PC-3 (cell line): ENCODE results near the gene KCNT1. TPM values are rescaled to one million over a fixed set of nuclear protein-coding genes. Genes with fewer than 3 reads are reported as not detected.

Experiments used
- ATAC-seq: fragments of 200-7000 bp; cut with Tn5 transposase; 2 replicates; pipeline ENCODE4 v1.9.1; 2020; ENCODE audit warnings: mild to moderate bottlenecking, moderate library complexity
- BruUV-seq: library from RNA; stranded (reverse); fragments of 400-500 nt; replicated peaks from 2 replicates; lab custom pipeline; 2021; lab: Mats Ljungman, UMichigan
- CTCF ChIA-PET: fragments of 300-600 bp; sonication (Branson Sonifier 250); formaldehyde crosslinking; loops from one replicate; lab custom pipeline; 2022; ENCODE audit warnings: antibody characterized with exemption; lab: Charles Lee
- POLR2A ChIA-PET: fragments of 300-600 bp; sonication (Branson Sonifier 250); formaldehyde crosslinking; loops from one replicate; lab custom pipeline; 2022; ENCODE audit warnings: antibody characterized with exemption; ENCODE audit not compliant: unreplicated experiment; lab: Charles Lee
- DNase-seq: peaks from one replicate; pipeline ENCODE4 v3.0.0-alpha.2; 2015
- H2AFZ ChIP-seq: fragments of 300-600 bp; sonication (generic); 2 replicates; pipeline ENCODE4 v1.6.0; 2016; ENCODE audit warnings: antibody characterized with exemption, low read length
- H3F3A ChIP-seq: fragments of 300-600 bp; sonication (generic); one replicate; pipeline ENCODE4 v1.6.0; 2017; ENCODE audit warnings: antibody characterized with exemption, low read length, control low read depth, mild to moderate bottlenecking; ENCODE audit not compliant: unreplicated experiment
- H3K27ac ChIP-seq: fragments of 300-600 bp; sonication (generic); 2 replicates; pipeline ENCODE4 v1.5.1; 2016; ENCODE audit warnings: mild to moderate bottlenecking, low read length
- H3K27me3 ChIP-seq: fragments of 300-600 bp; sonication (generic); 2 replicates; pipeline ENCODE4 v1.6.1; 2016; ENCODE audit warnings: low read length, mixed read lengths
- H3K36me3 ChIP-seq: fragments of 300-600 bp; sonication (generic); 2 replicates; pipeline ENCODE4 v1.6.1; 2016; ENCODE audit warnings: low read depth, mixed run types, low read length, mixed read lengths
- H3K4me1 ChIP-seq: fragments of 300-600 bp; sonication (generic); 2 replicates; pipeline ENCODE4 v1.5.1; 2016; ENCODE audit warnings: low read length; ENCODE audit not compliant: insufficient read depth
- H3K4me2 ChIP-seq: fragments of 300-600 bp; sonication (generic); 2 replicates; pipeline ENCODE4 v1.6.0; 2016; ENCODE audit warnings: low read length
- H3K4me3 ChIP-seq: fragments of 300-600 bp; sonication (generic); 2 replicates; pipeline ENCODE4 v1.5.1; 2016; ENCODE audit warnings: mild to moderate bottlenecking, low read length, mixed read lengths
- H3K79me2 ChIP-seq: fragments of 300-600 bp; sonication (generic); 2 replicates; pipeline ENCODE4 v1.6.1; 2017; ENCODE audit warnings: low read length, mixed read lengths
- H3K9ac ChIP-seq: fragments of 300-600 bp; sonication (generic); 2 replicates; pipeline ENCODE4 v1.6.0; 2016; ENCODE audit warnings: mild to moderate bottlenecking, low read length
- H3K9me2 ChIP-seq: fragments of 300-600 bp; sonication (generic); replicated peaks from 2 replicates; pipeline ENCODE4 v1.6.1; 2016; ENCODE audit warnings: mixed run types, low read length, mixed read lengths
- H3K9me3 ChIP-seq: fragments of 300-600 bp; sonication (generic); 2 replicates; pipeline ENCODE4 v1.6.1; 2016; ENCODE audit warnings: low read length, mixed read lengths
- H4K20me1 ChIP-seq: fragments of 300-600 bp; sonication (generic); 2 replicates; pipeline ENCODE4 v1.6.1; 2016; ENCODE audit warnings: low read length, mixed read lengths
- EZH2 ChIP-seq: fragments of 300-600 bp; sonication (generic); IDR thresholded peaks from one replicate; pipeline ENCODE4 v1.6.1; 2017; ENCODE audit warnings: antibody characterized with exemption, mild to moderate bottlenecking, low read length; ENCODE audit not compliant: unreplicated experiment
- EZH2phosphoT487 ChIP-seq: fragments of 300-600 bp; sonication (generic); IDR thresholded peaks from 2 replicates; pipeline ENCODE4 v1.6.1; 2018; ENCODE audit warnings: mild to moderate bottlenecking, antibody characterized with exemption, low read length, borderline replicate concordance
- intact Hi-C: fragments of 100-400 bp; cut with micrococcal nuclease; formaldehyde crosslinking; loops from 2 replicates; pipeline ENCODE4 v1.9.0; 2023
- total RNA-seq: library from RNA; depleted of rRNA; stranded (reverse); fragments of >200 nt; gene quantifications from 2 replicates; pipeline ENCODE4 v1.2.3, GENCODE V29; 2014
- TF ChIP-seq, protein P1 (sequence below): fragments of 300-600 bp; sonication (generic); conservative IDR thresholded peaks from 2 replicates; pipeline ENCODE4 v1.5.1; 2017; ENCODE audit warnings: antibody characterized with exemption, low read depth, mild to moderate bottlenecking, low read length

Gene KCNT1
- total RNA-seq, 1 experiment from 2014 or later = not detected

DNA sequence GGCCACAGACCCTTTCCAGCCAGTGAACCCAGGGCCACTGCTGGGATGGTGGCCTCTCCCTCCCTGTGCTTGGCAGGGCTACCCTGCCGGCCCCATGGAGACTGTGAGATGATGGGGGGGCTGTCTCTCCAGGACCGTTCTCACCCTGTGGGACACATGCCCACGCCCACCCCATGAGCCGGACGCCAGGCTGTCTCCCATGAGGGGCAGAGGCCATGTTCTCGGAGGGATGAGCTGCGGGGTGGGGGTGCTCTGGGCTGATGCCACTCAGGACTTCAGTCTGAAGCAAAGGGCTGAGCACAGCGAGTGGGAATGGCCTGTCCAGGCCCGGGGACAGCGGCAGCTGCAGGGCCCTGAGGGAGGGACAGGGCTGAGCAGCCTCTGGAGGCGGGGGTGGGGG is 88.9 kb downstream of the KCNT1 start:
- TF ChIP-seq EZH2 (no peak), EZH2phosphoT487 (no peak)
- TF ChIP-seq, protein P1, sequence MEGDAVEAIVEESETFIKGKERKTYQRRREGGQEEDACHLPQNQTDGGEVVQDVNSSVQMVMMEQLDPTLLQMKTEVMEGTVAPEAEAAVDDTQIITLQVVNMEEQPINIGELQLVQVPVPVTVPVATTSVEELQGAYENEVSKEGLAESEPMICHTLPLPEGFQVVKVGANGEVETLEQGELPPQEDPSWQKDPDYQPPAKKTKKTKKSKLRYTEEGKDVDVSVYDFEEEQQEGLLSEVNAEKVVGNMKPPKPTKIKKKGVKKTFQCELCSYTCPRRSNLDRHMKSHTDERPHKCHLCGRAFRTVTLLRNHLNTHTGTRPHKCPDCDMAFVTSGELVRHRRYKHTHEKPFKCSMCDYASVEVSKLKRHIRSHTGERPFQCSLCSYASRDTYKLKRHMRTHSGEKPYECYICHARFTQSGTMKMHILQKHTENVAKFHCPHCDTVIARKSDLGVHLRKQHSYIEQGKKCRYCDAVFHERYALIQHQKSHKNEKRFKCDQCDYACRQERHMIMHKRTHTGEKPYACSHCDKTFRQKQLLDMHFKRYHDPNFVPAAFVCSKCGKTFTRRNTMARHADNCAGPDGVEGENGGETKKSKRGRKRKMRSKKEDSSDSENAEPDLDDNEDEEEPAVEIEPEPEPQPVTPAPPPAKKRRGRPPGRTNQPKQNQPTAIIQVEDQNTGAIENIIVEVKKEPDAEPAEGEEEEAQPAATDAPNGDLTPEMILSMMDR = no peak
- no peak overlapping the region for H2AFZ ChIP-seq
- no peaks in the 10 kb centered on the region for H3K79me2 ChIP-seq
- no peak overlapping the region for H3K4me2 ChIP-seq
- no peak overlapping the region for H3K9ac ChIP-seq
- H3K4me1 ChIP-seq = no peaks in the 10 kb centered on the region
- no peaks in the 10 kb centered on the region for H3F3A ChIP-seq
- intact Hi-C loops = no loop called here
- no TSS peak for BruUV-seq
- DNase-seq = no peak
- no peak overlapping the region for H3K27ac ChIP-seq
- no peak for ATAC-seq
- H4K20me1 ChIP-seq = no peaks in the 10 kb centered on the region
- H3K9me3 ChIP-seq = no peaks in the 10 kb centered on the region
- no peak overlapping the region for H3K4me3 ChIP-seq
- no peaks in the 10 kb centered on the region for H3K27me3 ChIP-seq
- POLR2A ChIA-PET = no interaction called here
- H3K9me2 ChIP-seq = no peaks in the 10 kb centered on the region
- CTCF ChIA-PET = no interaction called here
- no peaks in the 10 kb centered on the region for H3K36me3 ChIP-seq

DNA sequence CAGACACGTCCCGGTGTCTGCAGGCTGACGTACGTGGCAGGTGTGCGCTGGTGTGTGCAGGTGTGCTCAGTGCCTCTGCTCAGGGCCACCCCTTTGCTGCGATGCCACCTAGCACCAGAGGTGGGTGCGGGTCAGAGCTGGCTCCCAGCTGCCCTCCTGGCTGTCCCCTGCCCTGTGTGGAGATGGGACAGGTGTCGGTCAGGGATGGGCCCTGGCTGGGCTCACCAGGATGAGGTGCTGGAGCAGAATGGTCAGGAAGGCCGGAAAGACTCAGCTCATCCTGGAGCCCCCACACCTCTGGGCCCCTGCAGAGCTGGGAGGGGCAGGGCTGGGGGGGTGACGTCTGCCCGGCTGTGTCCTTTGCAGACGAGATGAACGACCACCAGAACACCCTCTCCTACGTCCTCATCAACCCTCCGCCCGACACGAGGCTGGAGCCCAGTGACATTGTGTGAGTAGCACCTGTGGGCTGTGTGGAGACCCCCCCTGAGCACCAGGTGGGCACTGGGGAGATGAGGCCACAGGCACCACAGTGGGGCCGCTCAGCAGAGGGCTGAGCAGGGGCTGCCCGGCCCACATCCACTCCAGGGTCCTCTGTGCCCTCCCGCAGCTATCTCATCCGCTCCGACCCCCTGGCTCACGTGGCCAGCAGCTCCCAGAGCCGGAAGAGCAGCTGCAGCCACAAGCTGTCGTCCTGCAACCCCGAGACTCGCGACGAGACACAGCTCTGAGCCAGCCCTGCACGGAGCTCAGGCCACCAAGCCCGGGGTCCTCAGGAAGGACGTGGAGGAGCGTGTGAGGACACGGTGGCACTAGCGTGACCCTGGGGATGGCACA is 89.7 kb downstream of the KCNT1 start:
- Histone ChIP-seq H2AFZ (no peak overlapping the region), H3K36me3 (no peaks in the 10 kb centered on the region), H3K9me2 (no peaks in the 10 kb centered on the region), H3F3A (no peaks in the 10 kb centered on the region), H3K27ac (no peak overlapping the region), H3K27me3 (no peaks in the 10 kb centered on the region), H3K4me1 (no peaks in the 10 kb centered on the region), H3K9ac (no peak overlapping the region), H3K79me2 (no peaks in the 10 kb centered on the region), H3K9me3 (no peaks in the 10 kb centered on the region), H3K4me3 (no peak overlapping the region), H3K4me2 (no peak overlapping the region), H4K20me1 (no peaks in the 10 kb centered on the region)
- intact Hi-C loops = no loop called here
- BruUV-seq = no TSS peak
- CTCF ChIA-PET = no interaction called here
- ATAC-seq = no peak
- DNase-seq = no peak
- POLR2A ChIA-PET = no interaction called here
- no peak for TF ChIP-seq EZH2phosphoT487
- TF ChIP-seq EZH2 = no peak
- TF ChIP-seq, protein P1 = no peak
